Breast epithelium (tissue), 4 donors: ENCODE data around the gene TRAM2. TPM values are rescaled to one million over a fixed set of nuclear protein-coding genes. Genes with fewer than 3 reads are reported as not detected.

ENCODE experiments used
- DNase-seq, 2 donors: peaks; one replicate each; pipeline ENCODE4 v3.0.0-alpha.2; 2019; ENCODE audit warnings: low spot score in 2 of 2
- H3K27ac ChIP-seq, 2 donors: fragments of 200-600 bp; sonication (generic) in 1 of 2; one replicate each; pipeline ENCODE4 v1.5.1; 2016 to 2019; ENCODE audit warnings: mild to moderate bottlenecking in 1 of 2
- H3K27me3 ChIP-seq, 2 donors: fragments of 200-600 bp; sonication (generic) in 1 of 2; one replicate each; pipeline versions ENCODE4 v1.5.1 to v1.6.0; 2017 to 2019; ENCODE audit warnings: control low read depth in 1 of 2, mild to moderate bottlenecking in 1 of 2
- H3K36me3 ChIP-seq: fragments of 200-600 bp; one replicate; pipeline ENCODE4 v1.5.1; 2019
- H3K4me1 ChIP-seq, 2 donors: fragments of 200-600 bp; sonication (generic); one replicate each; pipeline ENCODE4 v1.5.1; 2016 to 2019; ENCODE audit warnings: control low read depth in 1 of 2
- H3K4me3 ChIP-seq, 3 donors: fragments of 200-600 bp; sonication (generic); 1 replicate in 2 of 3; 2 replicates in 1 of 3; pipeline ENCODE4 v1.5.1; 2016 to 2019; ENCODE audit warnings: mild to moderate bottlenecking in 3 of 3, moderate library complexity in 2 of 3
- H3K9me3 ChIP-seq, 2 donors: fragments of 200-600 bp; sonication (generic) in 1 of 2; one replicate each; pipeline ENCODE4 v1.5.1; 2016 to 2019; ENCODE audit warnings: control low read depth in 1 of 2
- CTCF ChIP-seq, 3 donors: fragments of 450-650 bp; IDR thresholded peaks; one replicate each; pipeline ENCODE4 v1.5.1; 2016 to 2017; ENCODE audit warnings: antibody characterized with exemption in 3 of 3, mild to moderate bottlenecking in 3 of 3, moderate library complexity in 3 of 3
- POLR2A ChIP-seq: fragments of 450-650 bp; IDR thresholded peaks from one replicate; pipeline ENCODE4 v1.6.1; 2016; ENCODE audit warnings: antibody characterized with exemption, mild to moderate bottlenecking, moderate library complexity
- POLR2AphosphoS5 ChIP-seq, 3 donors: sonication (generic); formaldehyde crosslinking; IDR thresholded peaks; one replicate each; pipeline ENCODE4 v1.6.1; 2017; ENCODE audit warnings: antibody characterized with exemption in 3 of 3
- intact Hi-C: fragments of 100-400 bp; cut with DNase I; formaldehyde crosslinking; loops from one replicate; pipeline ENCODE4 v1.15.1; 2023; ENCODE audit warnings: low total_unique reads
- total RNA-seq, 3 donors: library from RNA; depleted of rRNA; stranded (reverse); fragments of >200 nt; gene quantifications; one replicate each; pipeline ENCODE4 v1.1.0, GENCODE V29; 2016

TRAM2 gene
- total RNA-seq, 3 donors from 2014 or later: 11.9 to 33.0 (median 24.3) TPM

DNA sequence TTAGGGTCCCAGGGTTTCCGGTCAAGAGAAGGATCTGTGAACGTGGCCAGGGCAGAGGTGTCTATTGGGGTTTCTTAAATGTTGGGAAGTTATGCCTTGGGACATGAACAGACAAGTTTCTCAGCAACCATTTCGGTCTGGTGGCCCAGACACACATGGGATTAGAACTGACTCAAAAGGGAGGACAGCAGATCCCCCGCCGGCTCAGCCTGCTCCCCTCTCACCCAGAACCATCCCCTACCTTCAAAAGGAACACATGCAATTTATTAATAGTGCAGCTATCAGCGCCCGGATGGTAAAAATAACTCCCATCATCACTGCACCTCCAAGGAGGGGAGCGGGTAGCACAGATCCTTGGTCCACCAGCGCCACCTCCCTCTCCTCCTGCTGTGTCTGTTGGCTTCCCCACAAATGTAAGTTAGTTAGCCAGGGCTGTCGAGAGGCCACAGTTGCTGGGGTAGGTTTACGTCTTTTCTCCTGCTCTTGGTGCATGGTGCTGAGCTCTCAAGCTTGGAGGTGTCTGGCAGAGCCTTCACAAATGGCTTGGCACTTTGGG lies 77.1 kb downstream of the TRAM2 start:
- TF ChIP-seq POLR2AphosphoS5 (IDR thresholded peaks at IDR 0.05): no peak
- no peak for TF ChIP-seq POLR2A
- Histone ChIP-seq H3K27ac (peak overlapping the region; percentile 45 to 57), H3K4me3 (no peak overlapping the region), H3K27me3 (no peaks in the 10 kb centered on the region), H3K4me1 (peaks cover 3 to 13% of the 10 kb centered on the region in 2 donors), H3K9me3 (no peaks in the 10 kb centered on the region), H3K36me3 (no peaks in the 10 kb centered on the region)
- no peak for DNase-seq
- intact Hi-C loops: loop anchor here (10.0 kb wide), 2 partner anchors 75 kb away; partner anchors contain the start of genes EFHC1 and TRAM2

GRCh38 chr6:52499026-52499425 lies 77.8 kb downstream of the TRAM2 start:
- peaks cover 0 to 13% of the 10 kb centered on the region in 2 donors for H3K4me1 ChIP-seq
- H3K4me3 ChIP-seq: no peak overlapping the region
- peak overlapping the region; percentile 45 to 57 for H3K27ac ChIP-seq
- intact Hi-C loops: no loop called here
- H3K9me3 ChIP-seq: no peaks in the 10 kb centered on the region
- no peaks in the 10 kb centered on the region for H3K36me3 ChIP-seq
- H3K27me3 ChIP-seq: no peaks in the 10 kb centered on the region
- TF ChIP-seq POLR2A: no peak
- no peak for TF ChIP-seq CTCF (IDR thresholded peaks at IDR 0.05)
- TF ChIP-seq POLR2AphosphoS5 (IDR thresholded peaks at IDR 0.05): no peak
- DNase-seq: no peak

- Histone ChIP-seq H3K4me1 (peaks cover 0 to 11% of the 10 kb centered on the region in 2 donors), H3K36me3 (no peaks in the 10 kb centered on the region), H3K4me3 (no peak overlapping the region), H3K27ac (peak overlapping the region; percentile 45 to 57), H3K9me3 (no peaks in the 10 kb centered on the region), H3K27me3 (no peaks in the 10 kb centered on the region)
- no peak for DNase-seq
- intact Hi-C loops: no loop called here
- no peak for TF ChIP-seq POLR2AphosphoS5 (IDR thresholded peaks at IDR 0.05)
- TF ChIP-seq POLR2A: no peak
- TF ChIP-seq CTCF (IDR thresholded peaks at IDR 0.05): no peak
Measured at GRCh38 chr6:52498538-52499017, 78.3 kb downstream of the TRAM2 start.

- Histone ChIP-seq H3K27ac (peak overlapping the region; percentile 45 to 57), H3K4me1 (peaks cover 0 to 3% of the 10 kb centered on the region in 2 donors), H3K9me3 (no peaks in the 10 kb centered on the region), H3K27me3 (no peaks in the 10 kb centered on the region), H3K36me3 (no peaks in the 10 kb centered on the region), H3K4me3 (no peak overlapping the region)
- no peak for DNase-seq
- no peak for TF ChIP-seq CTCF (IDR thresholded peaks at IDR 0.05)
- TF ChIP-seq POLR2AphosphoS5 (IDR thresholded peaks at IDR 0.05): no peak
- TF ChIP-seq POLR2A: no peak
- intact Hi-C loops: no loop called here
Measured at GRCh38 chr6:52497652-52498408, 79.0 kb downstream of the TRAM2 start.

DNA sequence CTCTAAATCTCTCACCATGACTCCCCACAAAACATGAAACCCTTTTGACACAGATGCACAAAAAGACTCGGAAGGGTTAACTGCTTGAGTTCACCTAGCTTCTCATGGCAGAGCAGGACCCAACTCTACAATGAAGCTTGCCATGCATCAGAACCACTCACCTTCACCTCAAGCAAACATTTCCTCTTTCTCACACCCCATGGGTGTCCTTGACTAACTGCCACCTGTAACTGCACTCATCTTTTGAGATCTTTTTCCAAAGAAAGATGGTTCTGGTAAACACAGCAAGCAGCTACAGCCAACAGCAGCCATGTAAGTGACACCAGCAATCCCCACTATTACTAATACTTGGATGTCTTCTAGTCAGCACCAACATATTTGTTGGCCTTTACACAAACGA lies 80.2 kb downstream of the TRAM2 start:
- no peaks in the 10 kb centered on the region for H3K9me3 ChIP-seq
- no peaks in the 10 kb centered on the region for H3K27me3 ChIP-seq
- no peak overlapping the region for H3K27ac ChIP-seq
- DNase-seq: no peak
- no peaks in the 10 kb centered on the region for H3K36me3 ChIP-seq
- intact Hi-C loops: no loop called here
- no peak for TF ChIP-seq POLR2A
- no peak for TF ChIP-seq CTCF (IDR thresholded peaks at IDR 0.05)
- no peak for TF ChIP-seq POLR2AphosphoS5 (IDR thresholded peaks at IDR 0.05)
- H3K4me1 ChIP-seq: no peaks in the 10 kb centered on the region
- no peak overlapping the region for H3K4me3 ChIP-seq
